Measurements from ENCODE around the gene C1orf198. TPM values are rescaled to one million over a fixed set of nuclear protein-coding genes. Genes with fewer than 3 reads are reported as not detected.

The C1orf198 gene
- total RNA-seq, 1 donor from 2014 or later = 38.8 TPM

- DNase-seq (ENCODE audit: extremely low spot score in 2 of 2) = no peak
- H3K4me3 ChIP-seq = peak overlapping the region; percentile 87 to 93
- no peaks in the 10 kb centered on the region for H3K27me3 ChIP-seq
- H3K27ac ChIP-seq = peak overlapping the region; percentile 85
- no peaks in the 10 kb centered on the region for H3K9me3 ChIP-seq
- no peaks in the 10 kb centered on the region for H3K36me3 ChIP-seq
- peaks cover 57% of the 10 kb centered on the region for H3K4me1 ChIP-seq
- TF ChIP-seq CTCF (IDR thresholded peaks at IDR 0.05) (no peak), POLR2A (IDR thresholded peaks at IDR 0.05) (no peak), POLR2AphosphoS5 (IDR thresholded peaks at IDR 0.05; ENCODE audit: insufficient read depth in 1 of 2, low read depth in 1 of 2) (no peak)
- intact Hi-C loops (cut with DNase I) = loop anchor here (5.0 kb wide), 1 partner anchor 45 kb away; no protein-coding TSS in a partner anchor
Observed at GRCh38 chr1:230867101-230867902, 1.0 kb downstream of the C1orf198 start.

GRCh38 chr1:230866171-230867070, 1.9 kb downstream of the C1orf198 start:
- Histone ChIP-seq H3K27me3 (no peaks in the 10 kb centered on the region), H3K36me3 (no peaks in the 10 kb centered on the region), H3K27ac (peak overlapping the region; percentile 85), H3K4me1 (peaks cover 65% of the 10 kb centered on the region), H3K9me3 (no peaks in the 10 kb centered on the region), H3K4me3 (peak overlapping the region; percentile 87 to 93)
- intact Hi-C loops (cut with DNase I) = loop anchor here (5.0 kb wide), 1 partner anchor 44 kb away; no protein-coding TSS in a partner anchor
- no peak for DNase-seq (ENCODE audit: extremely low spot score in 2 of 2)
- TF ChIP-seq POLR2AphosphoS5 (IDR thresholded peaks at IDR 0.05; ENCODE audit: insufficient read depth in 1 of 2, low read depth in 1 of 2) = no peak

GRCh38 chr1:230865062-230865817, 3.1 kb downstream of the C1orf198 start:
- H3K4me3 ChIP-seq = no peak overlapping the region
- no peak for DNase-seq (ENCODE audit: extremely low spot score in 2 of 2)
- H3K27me3 ChIP-seq = no peaks in the 10 kb centered on the region
- TF ChIP-seq POLR2AphosphoS5 (IDR thresholded peaks at IDR 0.05; ENCODE audit: insufficient read depth in 1 of 2, low read depth in 1 of 2) = no peak
- no peak for TF ChIP-seq CTCF (IDR thresholded peaks at IDR 0.05)
- no peak for TF ChIP-seq POLR2A (IDR thresholded peaks at IDR 0.05)
- intact Hi-C loops (cut with DNase I) = loop anchor here (5.0 kb wide), 1 partner anchor 43 kb away; no protein-coding TSS in a partner anchor
- H3K27ac ChIP-seq = peak overlapping the region; percentile 85
- H3K36me3 ChIP-seq = no peaks in the 10 kb centered on the region
- peaks cover 74% of the 10 kb centered on the region for H3K4me1 ChIP-seq
- H3K9me3 ChIP-seq = no peaks in the 10 kb centered on the region

GRCh38 chr1:230864441-230864840, 3.9 kb downstream of the C1orf198 start:
- no peaks in the 10 kb centered on the region for H3K36me3 ChIP-seq
- no peak for DNase-seq (ENCODE audit: extremely low spot score in 2 of 2)
- H3K9me3 ChIP-seq = no peaks in the 10 kb centered on the region
- H3K27ac ChIP-seq = peak overlapping the region; percentile 85
- intact Hi-C loops (cut with DNase I) = no loop called here
- H3K4me3 ChIP-seq = no peak overlapping the region
- H3K27me3 ChIP-seq = no peaks in the 10 kb centered on the region
- peaks cover 71% of the 10 kb centered on the region for H3K4me1 ChIP-seq
- TF ChIP-seq POLR2A (IDR thresholded peaks at IDR 0.05) (no peak), POLR2AphosphoS5 (IDR thresholded peaks at IDR 0.05; ENCODE audit: insufficient read depth in 1 of 2, low read depth in 1 of 2) (no peak), CTCF (IDR thresholded peaks at IDR 0.05) (no peak)

- TF ChIP-seq POLR2AphosphoS5 (IDR thresholded peaks at IDR 0.05; ENCODE audit: insufficient read depth in 1 of 2, low read depth in 1 of 2) = peak; percentile 13 to 24
- no peak for TF ChIP-seq POLR2A (IDR thresholded peaks at IDR 0.05)
- no peak for DNase-seq (ENCODE audit: extremely low spot score in 2 of 2)
- intact Hi-C loops (cut with DNase I) = no loop called here
- H3K4me1 ChIP-seq = peaks cover 66% of the 10 kb centered on the region
- H3K4me3 ChIP-seq = no peak overlapping the region
- H3K9me3 ChIP-seq = no peaks in the 10 kb centered on the region
- no peaks in the 10 kb centered on the region for H3K36me3 ChIP-seq
- peak overlapping the region; percentile 37 for H3K27ac ChIP-seq
- H3K27me3 ChIP-seq = no peaks in the 10 kb centered on the region
Observed at GRCh38 chr1:230863449-230863848, 4.9 kb downstream of the C1orf198 start.

Data from vagina (tissue), 2 donors.